HEK293 (cell line): ENCODE data around the gene KCTD1.
A peak's percentile ranks its signal among the peaks of the same experiment; 100 is the strongest.

Source experiments
- CTCF ChIA-PET: fragments of 350-600 bp; formaldehyde crosslinking; extraction: SDS; loops from one replicate; lab custom pipeline; 2021; ENCODE audit warnings: antibody characterized with exemption; lab: Yijun Ruan, JAX
- POLR2A ChIA-PET: fragments of 300-600 bp; formaldehyde crosslinking; extraction: SDS; loops from one replicate; lab custom pipeline; 2020; ENCODE audit warnings: antibody characterized with exemption, inconsistent platforms; lab: Yijun Ruan, JAX
- H3K27ac ChIP-seq: fragments of 200-500 bp; sonication (Bioruptor generic); 2 replicates; pipeline ENCODE4 v1.5.1; 2014; ENCODE audit warnings: low read depth, low read length, control low read depth, inconsistent platforms; ENCODE audit errors: extremely low read depth
- H3K36me3 ChIP-seq, 2 experiments: fragments of 200-500 bp in 1 of 2; sonication (Bioruptor generic) in 1 of 2; 1 replicate in 1 of 2; 2 replicates in 1 of 2; pipeline ENCODE4 v1.5.1; 2014 to 2017; ENCODE audit warnings: inconsistent platforms in 2 of 2, low read length in 2 of 2; ENCODE audit not compliant: control insufficient read depth in 2 of 2, insufficient read depth in 1 of 2
- H3K4me1 ChIP-seq: fragments of 200-500 bp; sonication (Bioruptor generic); 2 replicates; pipeline ENCODE4 v1.5.1; 2014; ENCODE audit warnings: mild to moderate bottlenecking, low read length, inconsistent platforms; ENCODE audit not compliant: control insufficient read depth, insufficient read depth
- H3K4me3 ChIP-seq: 2 replicates; pipeline ENCODE4 v1.5.1; 2011; ENCODE audit warnings: low read depth, mild to moderate bottlenecking, control low read depth, low read length, moderate library complexity
- H3K9me3 ChIP-seq: fragments of 200-500 bp; sonication (Bioruptor generic); 2 replicates; pipeline ENCODE4 v1.5.1; 2014; ENCODE audit warnings: low read depth, low read length, inconsistent platforms; ENCODE audit not compliant: control insufficient read depth, insufficient read depth
- GFI1B ChIP-seq: fragments of 450-650 bp; formaldehyde crosslinking; IDR thresholded peaks from 2 replicates; pipeline ENCODE4 v1.5.1; 2016; ENCODE audit warnings: missing biosample characterization, missing genetic modification characterization
- SCRT1 ChIP-seq: fragments of 450-650 bp; formaldehyde crosslinking; IDR thresholded peaks from 2 replicates; pipeline ENCODE4 v1.5.1; 2016; ENCODE audit warnings: missing biosample characterization, missing genetic modification characterization, borderline replicate concordance
- ZNF266 ChIP-seq: fragments of 450-650 bp; formaldehyde crosslinking; IDR thresholded peaks from 2 replicates; pipeline ENCODE4 v1.5.1; 2016; ENCODE audit warnings: missing biosample characterization, missing genetic modification characterization, low read depth
- ZNF394 ChIP-seq: fragments of 450-650 bp; formaldehyde crosslinking; IDR thresholded peaks from 2 replicates; pipeline ENCODE4 v1.5.1; 2016; ENCODE audit warnings: missing biosample characterization, missing genetic modification characterization, mild to moderate bottlenecking, moderate library complexity, borderline replicate concordance
- ZNF398 ChIP-seq: fragments of 450-650 bp; formaldehyde crosslinking; IDR thresholded peaks from 2 replicates; pipeline ENCODE4 v1.5.1; 2017; ENCODE audit warnings: missing biosample characterization, missing genetic modification characterization
- TF ChIP-seq, protein P1 (sequence below): fragments of 450-650 bp; formaldehyde crosslinking; IDR thresholded peaks from 2 replicates; pipeline ENCODE4 v1.5.1; 2016; ENCODE audit warnings: missing biosample characterization, missing genetic modification characterization, borderline replicate concordance
- TF ChIP-seq, protein P2 (sequence below): fragments of 450-650 bp; formaldehyde crosslinking; IDR thresholded peaks from 2 replicates; pipeline ENCODE4 v1.5.1; 2017; ENCODE audit warnings: missing biosample characterization, missing genetic modification characterization
- TF ChIP-seq, protein P3 (sequence below): fragments of 450-650 bp; formaldehyde crosslinking; IDR thresholded peaks from 2 replicates; pipeline ENCODE4 v1.5.1; 2017; ENCODE audit warnings: missing biosample characterization, missing genetic modification characterization
- TF ChIP-seq, protein P4 (sequence below): fragments of 450-650 bp; formaldehyde crosslinking; IDR thresholded peaks from 2 replicates; pipeline ENCODE4 v1.5.1; 2017; ENCODE audit warnings: missing biosample characterization, missing genetic modification characterization

KCTD1 gene

GRCh38 chr18:26531605-26532298, 16.6 kb downstream of the KCTD1 start:
- Histone ChIP-seq H3K36me3 (no peaks in the 10 kb centered on the region), H3K9me3 (no peaks in the 10 kb centered on the region), H3K27ac (no peak overlapping the region), H3K4me3 (no peak overlapping the region), H3K4me1 (peaks cover 6% of the 10 kb centered on the region)
- CTCF ChIA-PET: interaction anchor here (0.6 kb wide), 1 partner anchor 89 kb away, joined by 5 read pairs; no protein-coding TSS in a partner anchor
- POLR2A ChIA-PET: no interaction called here
- TF ChIP-seq, protein P1, sequence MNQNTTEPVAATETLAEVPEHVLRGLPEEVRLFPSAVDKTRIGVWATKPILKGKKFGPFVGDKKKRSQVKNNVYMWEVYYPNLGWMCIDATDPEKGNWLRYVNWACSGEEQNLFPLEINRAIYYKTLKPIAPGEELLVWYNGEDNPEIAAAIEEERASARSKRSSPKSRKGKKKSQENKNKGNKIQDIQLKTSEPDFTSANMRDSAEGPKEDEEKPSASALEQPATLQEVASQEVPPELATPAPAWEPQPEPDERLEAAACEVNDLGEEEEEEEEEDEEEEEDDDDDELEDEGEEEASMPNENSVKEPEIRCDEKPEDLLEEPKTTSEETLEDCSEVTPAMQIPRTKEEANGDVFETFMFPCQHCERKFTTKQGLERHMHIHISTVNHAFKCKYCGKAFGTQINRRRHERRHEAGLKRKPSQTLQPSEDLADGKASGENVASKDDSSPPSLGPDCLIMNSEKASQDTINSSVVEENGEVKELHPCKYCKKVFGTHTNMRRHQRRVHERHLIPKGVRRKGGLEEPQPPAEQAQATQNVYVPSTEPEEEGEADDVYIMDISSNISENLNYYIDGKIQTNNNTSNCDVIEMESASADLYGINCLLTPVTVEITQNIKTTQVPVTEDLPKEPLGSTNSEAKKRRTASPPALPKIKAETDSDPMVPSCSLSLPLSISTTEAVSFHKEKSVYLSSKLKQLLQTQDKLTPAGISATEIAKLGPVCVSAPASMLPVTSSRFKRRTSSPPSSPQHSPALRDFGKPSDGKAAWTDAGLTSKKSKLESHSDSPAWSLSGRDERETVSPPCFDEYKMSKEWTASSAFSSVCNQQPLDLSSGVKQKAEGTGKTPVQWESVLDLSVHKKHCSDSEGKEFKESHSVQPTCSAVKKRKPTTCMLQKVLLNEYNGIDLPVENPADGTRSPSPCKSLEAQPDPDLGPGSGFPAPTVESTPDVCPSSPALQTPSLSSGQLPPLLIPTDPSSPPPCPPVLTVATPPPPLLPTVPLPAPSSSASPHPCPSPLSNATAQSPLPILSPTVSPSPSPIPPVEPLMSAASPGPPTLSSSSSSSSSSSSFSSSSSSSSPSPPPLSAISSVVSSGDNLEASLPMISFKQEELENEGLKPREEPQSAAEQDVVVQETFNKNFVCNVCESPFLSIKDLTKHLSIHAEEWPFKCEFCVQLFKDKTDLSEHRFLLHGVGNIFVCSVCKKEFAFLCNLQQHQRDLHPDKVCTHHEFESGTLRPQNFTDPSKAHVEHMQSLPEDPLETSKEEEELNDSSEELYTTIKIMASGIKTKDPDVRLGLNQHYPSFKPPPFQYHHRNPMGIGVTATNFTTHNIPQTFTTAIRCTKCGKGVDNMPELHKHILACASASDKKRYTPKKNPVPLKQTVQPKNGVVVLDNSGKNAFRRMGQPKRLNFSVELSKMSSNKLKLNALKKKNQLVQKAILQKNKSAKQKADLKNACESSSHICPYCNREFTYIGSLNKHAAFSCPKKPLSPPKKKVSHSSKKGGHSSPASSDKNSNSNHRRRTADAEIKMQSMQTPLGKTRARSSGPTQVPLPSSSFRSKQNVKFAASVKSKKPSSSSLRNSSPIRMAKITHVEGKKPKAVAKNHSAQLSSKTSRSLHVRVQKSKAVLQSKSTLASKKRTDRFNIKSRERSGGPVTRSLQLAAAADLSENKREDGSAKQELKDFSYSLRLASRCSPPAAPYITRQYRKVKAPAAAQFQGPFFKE (tag by site-specific recombination): no peak
- peak; percentile 49; the same call in 1 of the 2 replicates for TF ChIP-seq ZNF394 (tag by site-specific recombination)

GRCh38 chr18:26526966-26527234, 21.5 kb downstream of the KCTD1 start:
- Histone ChIP-seq H3K4me1 (peaks cover 6% of the 10 kb centered on the region), H3K4me3 (no peak overlapping the region)
- POLR2A ChIA-PET: no interaction called here
- CTCF ChIA-PET: interaction anchor here (0.7 to 1.1 kb wide), 2 partner anchors 13 to 126 kb away, joined by 3 read pairs; no protein-coding TSS in a partner anchor
- TF ChIP-seq SCRT1 (tag by site-specific recombination) (no peak), ZNF394 (tag by site-specific recombination) (no peak), ZNF266 (tag by site-specific recombination) (peak; percentile 89), ZNF398 (tag by site-specific recombination) (no peak)
- TF ChIP-seq, protein P2, sequence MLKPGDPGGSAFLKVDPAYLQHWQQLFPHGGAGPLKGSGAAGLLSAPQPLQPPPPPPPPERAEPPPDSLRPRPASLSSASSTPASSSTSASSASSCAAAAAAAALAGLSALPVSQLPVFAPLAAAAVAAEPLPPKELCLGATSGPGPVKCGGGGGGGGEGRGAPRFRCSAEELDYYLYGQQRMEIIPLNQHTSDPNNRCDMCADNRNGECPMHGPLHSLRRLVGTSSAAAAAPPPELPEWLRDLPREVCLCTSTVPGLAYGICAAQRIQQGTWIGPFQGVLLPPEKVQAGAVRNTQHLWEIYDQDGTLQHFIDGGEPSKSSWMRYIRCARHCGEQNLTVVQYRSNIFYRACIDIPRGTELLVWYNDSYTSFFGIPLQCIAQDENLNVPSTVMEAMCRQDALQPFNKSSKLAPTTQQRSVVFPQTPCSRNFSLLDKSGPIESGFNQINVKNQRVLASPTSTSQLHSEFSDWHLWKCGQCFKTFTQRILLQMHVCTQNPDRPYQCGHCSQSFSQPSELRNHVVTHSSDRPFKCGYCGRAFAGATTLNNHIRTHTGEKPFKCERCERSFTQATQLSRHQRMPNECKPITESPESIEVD (tag by site-specific recombination): no peak
- TF ChIP-seq, all 188 proteins: peak for 1
- H3K9me3 ChIP-seq: no peaks in the 10 kb centered on the region
- no peaks in the 10 kb centered on the region for H3K36me3 ChIP-seq
- H3K27ac ChIP-seq: no peak overlapping the region

DNA sequence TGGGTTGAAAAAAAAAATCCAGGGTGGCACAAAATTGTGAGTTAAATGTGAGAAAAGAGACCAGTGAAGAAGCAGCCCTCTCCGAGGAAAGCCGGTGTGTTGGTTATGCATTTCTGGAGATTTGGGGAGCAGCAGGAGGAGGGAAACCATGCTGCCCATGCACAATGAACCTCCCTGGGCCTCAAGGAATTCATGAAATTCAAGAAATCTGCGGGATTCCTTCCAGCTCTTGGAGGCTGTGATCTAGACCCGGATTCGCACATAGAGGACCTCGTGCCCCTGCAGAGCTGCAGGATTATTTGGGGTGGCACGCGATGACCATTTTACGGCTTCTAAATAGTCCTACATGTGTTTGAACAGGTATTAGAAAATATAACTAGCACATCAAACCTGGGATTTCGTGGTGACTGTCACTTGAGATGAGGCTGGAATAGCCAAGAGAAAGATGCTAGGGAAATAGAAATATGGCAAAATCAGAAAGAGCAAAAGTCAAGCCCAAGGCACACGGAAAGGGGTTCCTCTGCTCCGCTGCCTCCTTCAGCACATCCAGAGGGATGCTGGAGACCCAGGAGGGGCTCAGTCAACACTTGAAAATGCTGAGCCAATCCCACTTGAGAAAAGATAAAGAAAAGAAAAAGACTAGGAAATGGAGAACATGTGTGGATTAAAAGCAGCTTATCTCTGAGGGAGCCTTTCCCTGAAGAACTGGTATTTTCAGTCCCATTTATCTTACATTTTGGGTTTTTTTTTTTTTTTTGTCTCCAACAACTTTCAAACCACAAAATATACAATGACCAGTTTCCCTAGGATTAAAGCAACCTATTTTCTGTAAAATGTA, 22.0 kb downstream of the KCTD1 start:
- POLR2A ChIA-PET: no interaction called here
- CTCF ChIA-PET: interaction anchor here (0.8 to 1.1 kb wide), 2 partner anchors 14 to 56 kb away, joined by 3 read pairs; no protein-coding TSS in a partner anchor
- Histone ChIP-seq H3K9me3 (no peaks in the 10 kb centered on the region), H3K4me3 (no peak overlapping the region), H3K27ac (no peak overlapping the region), H3K36me3 (no peaks in the 10 kb centered on the region), H3K4me1 (peaks cover 6% of the 10 kb centered on the region)
- TF ChIP-seq, protein P2 (tag by site-specific recombination): peak; percentile 50
- TF ChIP-seq, protein P3, sequence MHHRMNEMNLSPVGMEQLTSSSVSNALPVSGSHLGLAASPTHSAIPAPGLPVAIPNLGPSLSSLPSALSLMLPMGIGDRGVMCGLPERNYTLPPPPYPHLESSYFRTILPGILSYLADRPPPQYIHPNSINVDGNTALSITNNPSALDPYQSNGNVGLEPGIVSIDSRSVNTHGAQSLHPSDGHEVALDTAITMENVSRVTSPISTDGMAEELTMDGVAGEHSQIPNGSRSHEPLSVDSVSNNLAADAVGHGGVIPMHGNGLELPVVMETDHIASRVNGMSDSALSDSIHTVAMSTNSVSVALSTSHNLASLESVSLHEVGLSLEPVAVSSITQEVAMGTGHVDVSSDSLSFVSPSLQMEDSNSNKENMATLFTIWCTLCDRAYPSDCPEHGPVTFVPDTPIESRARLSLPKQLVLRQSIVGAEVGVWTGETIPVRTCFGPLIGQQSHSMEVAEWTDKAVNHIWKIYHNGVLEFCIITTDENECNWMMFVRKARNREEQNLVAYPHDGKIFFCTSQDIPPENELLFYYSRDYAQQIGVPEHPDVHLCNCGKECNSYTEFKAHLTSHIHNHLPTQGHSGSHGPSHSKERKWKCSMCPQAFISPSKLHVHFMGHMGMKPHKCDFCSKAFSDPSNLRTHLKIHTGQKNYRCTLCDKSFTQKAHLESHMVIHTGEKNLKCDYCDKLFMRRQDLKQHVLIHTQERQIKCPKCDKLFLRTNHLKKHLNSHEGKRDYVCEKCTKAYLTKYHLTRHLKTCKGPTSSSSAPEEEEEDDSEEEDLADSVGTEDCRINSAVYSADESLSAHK (tag by site-specific recombination): peak; percentile 37; the same call in 1 of the 2 replicates
- no peak for TF ChIP-seq GFI1B (tag by site-specific recombination)
- TF ChIP-seq, protein P4, sequence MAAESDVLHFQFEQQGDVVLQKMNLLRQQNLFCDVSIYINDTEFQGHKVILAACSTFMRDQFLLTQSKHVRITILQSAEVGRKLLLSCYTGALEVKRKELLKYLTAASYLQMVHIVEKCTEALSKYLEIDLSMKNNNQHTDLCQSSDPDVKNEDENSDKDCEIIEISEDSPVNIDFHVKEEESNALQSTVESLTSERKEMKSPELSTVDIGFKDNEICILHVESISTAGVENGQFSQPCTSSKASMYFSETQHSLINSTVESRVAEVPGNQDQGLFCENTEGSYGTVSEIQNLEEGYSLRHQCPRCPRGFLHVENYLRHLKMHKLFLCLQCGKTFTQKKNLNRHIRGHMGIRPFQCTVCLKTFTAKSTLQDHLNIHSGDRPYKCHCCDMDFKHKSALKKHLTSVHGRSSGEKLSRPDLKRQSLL (tag by site-specific recombination): peak; percentile 69; the same call in 1 of the 2 replicates
